ENCODE results near the gene MED13L.
"Not testable (repeated sequence)": the region's sequence is repeated elsewhere in the genome, so short reads cannot be mapped to it uniquely, and the experiment has no call there.

Gene MED13L

DNA sequence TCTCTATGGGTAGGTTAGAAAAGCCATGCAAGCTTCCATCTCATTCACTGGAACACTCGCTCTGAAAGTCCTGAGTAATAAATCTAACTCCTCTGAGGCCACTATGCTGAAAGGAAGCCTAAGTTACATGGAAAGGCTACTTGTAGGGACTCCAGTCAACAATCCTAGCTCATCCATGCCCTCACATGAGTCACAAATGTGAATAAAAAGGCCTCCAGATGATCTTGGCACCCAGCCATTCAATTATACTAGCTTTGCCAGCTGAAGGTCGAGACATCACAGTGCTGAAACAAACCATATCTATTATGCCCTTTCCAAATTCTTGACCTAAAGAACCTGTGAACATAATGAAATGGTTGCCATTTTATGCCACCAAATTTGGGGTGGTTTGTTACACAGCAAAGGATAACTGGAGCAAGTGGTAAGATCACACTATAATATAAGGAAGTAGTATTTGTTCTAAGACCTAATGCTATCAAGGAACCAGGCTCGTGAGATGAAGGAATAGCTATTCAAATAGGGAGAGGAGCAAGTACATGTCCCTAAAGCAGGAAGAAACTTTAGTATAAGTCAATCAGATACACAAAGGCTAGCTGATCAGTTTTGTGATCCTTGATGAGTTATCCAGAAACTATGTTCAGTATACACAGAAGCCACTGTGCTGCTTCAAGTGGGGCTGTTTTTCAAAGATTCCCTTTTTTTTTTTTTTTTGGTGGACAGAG, 142.1 kb downstream of the MED13L start:
- 100% methylated on average over 3 of the region's 3 CpGs for WGBS (ENCODE audit: insufficient coverage)
- ChIA-PET POLR2A (interaction anchor here (0.7 kb wide), 1 partner anchor 37 kb away, joined by 3 read pairs; no protein-coding TSS in a partner anchor), CTCF (interaction anchor here (0.9 to 1.5 kb wide), 2 partner anchors 83 to 573 kb away, joined by 3 read pairs; no protein-coding TSS in a partner anchor)
- H3K27me3 ChIP-seq (replicated peaks in 2 of 5; ENCODE audit: control insufficient read depth in 4 of 5, insufficient read depth in 5 of 5, low read length in 4 of 5), result no peaks in the 10 kb centered on the region
- no peaks in the 10 kb centered on the region for H3K9me3 ChIP-seq (ENCODE audit: control extremely low read depth in 1 of 5, control insufficient read depth in 4 of 5, insufficient read depth in 2 of 5, low read depth in 1 of 5, low read length in 4 of 5)
- H3K36me3 ChIP-seq (ENCODE audit: control insufficient read depth in 4 of 4, insufficient read depth in 4 of 4, low read length in 3 of 4), result no peaks in the 10 kb centered on the region
- no peak overlapping the region for H3K4me3 ChIP-seq (ENCODE audit: control insufficient read depth in 1 of 7, extremely low read depth in 1 of 7, insufficient read depth in 4 of 7, low read depth in 2 of 7, low read length in 6 of 7)
- DNase-seq, result peak in 2 of 3 donors; percentile 49 to 52
- H3K27ac ChIP-seq (ENCODE audit: insufficient read depth in 1 of 2, low read depth in 1 of 2, low read length in 2 of 2, poor library complexity in 1 of 2, severe bottlenecking in 2 of 2), result no peak overlapping the region
- peaks cover 11 to 42% (median 31%) of the 10 kb centered on the region in 4 experiments for H3K4me1 ChIP-seq (ENCODE audit: control extremely low read depth in 1 of 4, control insufficient read depth in 4 of 4, insufficient read depth in 4 of 4, low read length in 3 of 4)

DNA sequence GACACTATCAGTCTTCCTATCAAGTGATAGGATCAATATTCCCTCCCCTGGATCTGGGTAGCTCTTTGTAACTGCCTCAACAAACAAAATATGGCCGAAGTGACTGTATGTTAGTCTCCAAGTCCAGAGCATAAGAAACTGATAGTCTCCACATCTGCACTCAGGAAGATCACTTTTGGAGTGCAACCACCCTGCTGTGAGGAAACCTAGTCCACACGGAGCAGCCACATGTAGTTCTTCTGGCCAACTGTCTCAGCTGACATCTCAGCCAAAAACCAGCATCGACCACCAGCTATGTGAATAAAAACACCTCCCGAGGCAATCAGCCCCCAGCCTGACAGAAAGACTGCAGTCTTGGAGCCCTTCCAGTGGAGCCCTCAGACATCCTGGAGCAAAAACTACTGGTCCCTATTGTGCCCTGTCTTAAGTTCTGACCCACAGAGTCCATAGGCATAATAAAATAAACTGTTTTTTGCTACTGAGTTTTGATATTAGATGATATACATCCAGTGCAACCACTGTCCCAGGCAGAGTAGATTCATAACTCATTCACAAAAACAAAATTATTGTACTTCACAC, 143.8 kb downstream of the MED13L start:
- ChIA-PET CTCF (interaction anchor here (1.2 kb wide), 1 partner anchor 21 kb away, joined by 3 read pairs; no protein-coding TSS in a partner anchor), POLR2A (no interaction called here)
- Histone ChIP-seq H3K4me3 (ENCODE audit: control insufficient read depth in 1 of 7, extremely low read depth in 1 of 7, insufficient read depth in 4 of 7, low read depth in 2 of 7, low read length in 6 of 7) (no peak overlapping the region), H3K4me1 (ENCODE audit: control extremely low read depth in 1 of 4, control insufficient read depth in 4 of 4, insufficient read depth in 4 of 4, low read length in 3 of 4) (peaks cover 11 to 46% (median 33%) of the 10 kb centered on the region in 4 experiments), H3K27ac (ENCODE audit: insufficient read depth in 1 of 2, low read depth in 1 of 2, low read length in 2 of 2, poor library complexity in 1 of 2, severe bottlenecking in 2 of 2) (no peak overlapping the region), H3K36me3 (ENCODE audit: control insufficient read depth in 4 of 4, insufficient read depth in 4 of 4, low read length in 3 of 4) (no peaks in the 10 kb centered on the region), H3K9me3 (ENCODE audit: control extremely low read depth in 1 of 5, control insufficient read depth in 4 of 5, insufficient read depth in 2 of 5, low read depth in 1 of 5, low read length in 4 of 5) (no peaks in the 10 kb centered on the region), H3K27me3 (replicated peaks in 2 of 5; ENCODE audit: control insufficient read depth in 4 of 5, insufficient read depth in 5 of 5, low read length in 4 of 5) (no peaks in the 10 kb centered on the region)
- WGBS (ENCODE audit: insufficient coverage), result 63% methylated on average over 4 of the region's 4 CpGs
- DNase-seq, result no peak

DNA sequence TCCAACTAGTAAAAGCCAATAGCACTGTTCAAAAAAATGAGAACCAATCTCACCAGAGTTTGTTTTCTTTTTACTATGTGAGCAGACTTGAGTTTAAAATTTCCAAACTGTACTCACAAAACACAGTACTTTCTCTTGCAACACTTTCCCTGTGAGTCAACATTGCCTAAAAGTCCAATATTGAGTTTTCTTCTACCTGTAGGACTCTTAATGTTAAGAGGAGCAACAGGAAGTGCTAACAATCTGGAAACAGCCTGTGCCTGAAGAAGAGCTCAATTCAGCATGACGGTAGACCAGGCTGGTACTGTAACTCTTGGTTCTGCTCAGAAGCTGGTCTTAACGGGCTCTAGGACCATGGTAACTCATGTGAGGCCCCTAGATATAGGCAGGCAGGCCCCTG, 144.3 kb downstream of the MED13L start:
- CTCF ChIA-PET, result interaction anchor here (1.2 kb wide), 1 partner anchor 21 kb away, joined by 3 read pairs; no protein-coding TSS in a partner anchor
- no peak overlapping the region for H3K27ac ChIP-seq (ENCODE audit: insufficient read depth in 1 of 2, low read depth in 1 of 2, low read length in 2 of 2, poor library complexity in 1 of 2, severe bottlenecking in 2 of 2)
- peak in 2 of 3 donors; percentile 41 to 51 for DNase-seq
- H3K36me3 ChIP-seq (ENCODE audit: control insufficient read depth in 4 of 4, insufficient read depth in 4 of 4, low read length in 3 of 4), result no peaks in the 10 kb centered on the region
- no peak overlapping the region for H3K4me3 ChIP-seq (ENCODE audit: control insufficient read depth in 1 of 7, extremely low read depth in 1 of 7, insufficient read depth in 4 of 7, low read depth in 2 of 7, low read length in 6 of 7)
- H3K9me3 ChIP-seq (ENCODE audit: control extremely low read depth in 1 of 5, control insufficient read depth in 4 of 5, insufficient read depth in 2 of 5, low read depth in 1 of 5, low read length in 4 of 5), result no peaks in the 10 kb centered on the region
- no peaks in the 10 kb centered on the region for H3K27me3 ChIP-seq (replicated peaks in 2 of 5; ENCODE audit: control insufficient read depth in 4 of 5, insufficient read depth in 5 of 5, low read length in 4 of 5)
- POLR2A ChIA-PET, result interaction anchor here (0.5 kb wide), 1 partner anchor 12 kb away, joined by 3 read pairs; no protein-coding TSS in a partner anchor
- peaks cover 11 to 46% (median 33%) of the 10 kb centered on the region in 4 experiments for H3K4me1 ChIP-seq (ENCODE audit: control extremely low read depth in 1 of 4, control insufficient read depth in 4 of 4, insufficient read depth in 4 of 4, low read length in 3 of 4)
- WGBS (ENCODE audit: insufficient coverage), result 72% methylated on average over 2 of the region's 2 CpGs

DNA sequence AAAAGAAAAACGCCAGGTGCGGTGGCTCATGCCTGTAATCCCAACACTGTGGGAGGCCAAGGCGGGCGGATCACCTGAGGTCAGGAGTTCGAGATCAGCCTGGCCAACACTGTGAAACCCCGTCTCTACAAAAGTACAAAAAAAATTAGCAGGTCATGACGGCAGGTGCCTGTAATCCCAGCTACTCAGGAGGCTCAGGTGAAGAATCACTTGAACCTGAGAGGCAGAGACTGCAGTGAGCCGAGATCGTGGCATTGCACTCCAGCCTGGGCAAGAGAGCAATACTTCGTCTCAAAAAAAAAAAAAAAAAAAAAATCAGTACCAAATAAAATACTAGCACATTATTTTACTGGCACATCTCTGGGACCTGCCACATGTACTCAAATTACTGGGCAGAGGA, 145.5 kb downstream of the MED13L start:
- H3K4me1 ChIP-seq (ENCODE audit: control extremely low read depth in 1 of 4, control insufficient read depth in 4 of 4, insufficient read depth in 4 of 4, low read length in 3 of 4), result peaks cover 11 to 45% (median 37%) of the 10 kb centered on the region in 4 experiments
- H3K9me3 ChIP-seq (ENCODE audit: control extremely low read depth in 1 of 5, control insufficient read depth in 4 of 5, insufficient read depth in 2 of 5, low read depth in 1 of 5, low read length in 4 of 5); H3K36me3 ChIP-seq (ENCODE audit: control insufficient read depth in 4 of 4, insufficient read depth in 4 of 4, low read length in 3 of 4); H3K27me3 ChIP-seq (replicated peaks in 2 of 5; ENCODE audit: control insufficient read depth in 4 of 5, insufficient read depth in 5 of 5, low read length in 4 of 5); H3K4me3 ChIP-seq (ENCODE audit: control insufficient read depth in 1 of 7, extremely low read depth in 1 of 7, insufficient read depth in 4 of 7, low read depth in 2 of 7, low read length in 6 of 7); DNase-seq; H3K27ac ChIP-seq (ENCODE audit: insufficient read depth in 1 of 2, low read depth in 1 of 2, low read length in 2 of 2, poor library complexity in 1 of 2, severe bottlenecking in 2 of 2): not testable (repeated sequence)
- 98% methylated on average over 7 of the region's 10 CpGs for WGBS (ENCODE audit: insufficient coverage)
- POLR2A ChIA-PET, result interaction anchor here (1.1 kb wide), 1 partner anchor 23 kb away, joined by 3 read pairs; no protein-coding TSS in a partner anchor
- CTCF ChIA-PET, result interaction anchor here (1.1 to 2.9 kb wide), 3 partner anchors 9 to 41 kb away, joined by 3 to 17 read pairs (median 3); no protein-coding TSS in a partner anchor

DNA sequence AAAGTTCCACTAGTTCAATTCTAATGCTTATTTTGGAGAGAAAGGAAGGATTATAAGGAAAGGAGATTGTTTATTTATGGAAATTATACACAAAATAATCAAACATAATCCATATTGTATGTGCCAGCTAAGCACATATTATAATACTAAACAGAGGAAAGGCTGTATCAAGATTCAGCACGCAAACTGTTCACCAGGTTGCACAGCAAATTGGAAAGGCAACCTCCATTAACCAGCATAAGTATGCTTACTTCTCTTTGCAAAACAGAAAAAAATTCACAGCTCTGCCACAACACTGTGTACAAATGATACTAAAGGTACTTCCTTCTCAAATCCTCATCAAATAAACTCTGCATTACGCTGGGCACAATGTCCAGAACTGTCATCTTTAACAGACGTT, 146.3 kb downstream of the MED13L start:
- 100% methylated on average over 1 of the region's 3 CpGs for WGBS (ENCODE audit: insufficient coverage)
- DNase-seq, result no peak
- Histone ChIP-seq H3K9me3 (ENCODE audit: control extremely low read depth in 1 of 5, control insufficient read depth in 4 of 5, insufficient read depth in 2 of 5, low read depth in 1 of 5, low read length in 4 of 5) (no peaks in the 10 kb centered on the region), H3K27ac (ENCODE audit: insufficient read depth in 1 of 2, low read depth in 1 of 2, low read length in 2 of 2, poor library complexity in 1 of 2, severe bottlenecking in 2 of 2) (no peak overlapping the region), H3K4me1 (ENCODE audit: control extremely low read depth in 1 of 4, control insufficient read depth in 4 of 4, insufficient read depth in 4 of 4, low read length in 3 of 4) (peaks cover 11 to 42% (median 30%) of the 10 kb centered on the region in 4 experiments), H3K4me3 (ENCODE audit: control insufficient read depth in 1 of 7, extremely low read depth in 1 of 7, insufficient read depth in 4 of 7, low read depth in 2 of 7, low read length in 6 of 7) (no peak overlapping the region), H3K36me3 (ENCODE audit: control insufficient read depth in 4 of 4, insufficient read depth in 4 of 4, low read length in 3 of 4) (no peaks in the 10 kb centered on the region), H3K27me3 (replicated peaks in 2 of 5; ENCODE audit: control insufficient read depth in 4 of 5, insufficient read depth in 5 of 5, low read length in 4 of 5) (no peaks in the 10 kb centered on the region)
- ChIA-PET POLR2A (no interaction called here), CTCF (interaction anchor here (1.0 to 2.9 kb wide), 5 partner anchors 8 to 40 kb away, joined by 3 to 17 read pairs (median 3); no protein-coding TSS in a partner anchor)

DNA sequence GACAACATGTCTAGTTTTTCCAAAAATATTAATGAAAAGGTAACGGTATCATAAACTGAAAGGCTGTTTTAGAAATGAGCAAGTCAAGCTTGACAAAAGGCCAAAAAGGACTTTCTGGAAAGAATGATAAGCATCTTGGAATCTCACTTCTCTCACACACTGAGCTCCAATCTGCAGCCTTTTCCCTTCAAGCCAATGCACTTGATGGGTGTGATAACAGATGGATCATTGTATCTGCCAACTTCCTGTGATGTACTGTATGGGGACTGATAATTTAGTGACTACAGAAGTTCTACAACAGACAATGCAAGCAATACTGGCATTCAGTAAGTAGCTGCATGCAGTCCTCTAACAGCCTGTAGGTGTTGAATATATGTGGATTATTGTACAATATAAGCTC, 147.1 kb downstream of the MED13L start:
- WGBS (ENCODE audit: insufficient coverage), result no CpG with 5 or more reads among the region's 1 CpG
- Histone ChIP-seq H3K4me3 (ENCODE audit: control insufficient read depth in 1 of 7, extremely low read depth in 1 of 7, insufficient read depth in 4 of 7, low read depth in 2 of 7, low read length in 6 of 7) (peak overlapping the region in 1 of 7 experiments; percentile 10), H3K27ac (ENCODE audit: insufficient read depth in 1 of 2, low read depth in 1 of 2, low read length in 2 of 2, poor library complexity in 1 of 2, severe bottlenecking in 2 of 2) (no peak overlapping the region), H3K4me1 (ENCODE audit: control extremely low read depth in 1 of 4, control insufficient read depth in 4 of 4, insufficient read depth in 4 of 4, low read length in 3 of 4) (peaks cover 11 to 42% (median 28%) of the 10 kb centered on the region in 4 experiments), H3K27me3 (replicated peaks in 2 of 5; ENCODE audit: control insufficient read depth in 4 of 5, insufficient read depth in 5 of 5, low read length in 4 of 5) (no peaks in the 10 kb centered on the region), H3K9me3 (ENCODE audit: control extremely low read depth in 1 of 5, control insufficient read depth in 4 of 5, insufficient read depth in 2 of 5, low read depth in 1 of 5, low read length in 4 of 5) (no peaks in the 10 kb centered on the region), H3K36me3 (ENCODE audit: control insufficient read depth in 4 of 4, insufficient read depth in 4 of 4, low read length in 3 of 4) (no peaks in the 10 kb centered on the region)
- DNase-seq, result peak in 1 of 3 donors; percentile 40
- ChIA-PET CTCF (interaction anchor here (1.0 to 2.9 kb wide), 3 partner anchors 8 to 20 kb away, joined by 3 to 17 read pairs (median 3); no protein-coding TSS in a partner anchor), POLR2A (no interaction called here)

Measured in common myeloid progenitor, CD34-positive (primary cell).